GM23338 (cell line): ENCODE measurements around the gene TLE3. TPM values are rescaled to one million over a fixed set of nuclear protein-coding genes. Genes with fewer than 3 reads are reported as not detected.

Experiments
- CTCF ChIP-seq, 2 experiments: fragments of 200-600 bp in 1 of 2; sonication (generic) in 1 of 2; conservative IDR thresholded peaks; 2 replicates each; pipeline versions ENCODE4 v1.5.1 to v1.6.1; 2016 to 2017; ENCODE audit warnings: antibody characterized with exemption in 2 of 2, low read depth in 2 of 2, mild to moderate bottlenecking in 2 of 2, moderate library complexity in 1 of 2
- ETS1 ChIP-seq: IDR thresholded peaks from 2 replicates; pipeline ENCODE4 v1.6.1; 2016; ENCODE audit warnings: antibody characterized with exemption
- STAT1 ChIP-seq: IDR thresholded peaks from one replicate; pipeline ENCODE4 v1.6.1; 2016; ENCODE audit warnings: antibody characterized with exemption; ENCODE audit not compliant: unreplicated experiment
- ZNF462 ChIP-seq: fragments of 250-450 bp; sonication (Bioruptor Pico); IDR thresholded peaks from 2 replicates; pipeline ENCODE4 v1.5.0; 2020; ENCODE audit warnings: mild to moderate bottlenecking, moderate library complexity
- polyA plus RNA-seq: library from polyadenylated mRNA; unstranded; fragments of >200 nt; fragmentation: Nextera tagmentation; extraction: Ambion mirVana; gene quantifications from 2 replicates; pipeline ENCODE4 v1.2.1, GENCODE V29; 2016
- total RNA-seq: library from RNA; depleted of rRNA; stranded (reverse); fragments of >200 nt; shearing (Covaris generic); gene quantifications from 2 replicates; pipeline ENCODE4 v1.2.3, GENCODE V29; 2014

The TLE3 gene
- total and polyA plus RNA-seq, 2 experiments from 2014 or later: 10.4 to 79.5 TPM

- no peak for TF ChIP-seq CTCF (conservative IDR thresholded peaks at IDR 0.05; ENCODE audit: low read depth in 2 of 2)
- TF ChIP-seq ETS1: no peak
- TF ChIP-seq STAT1: no peak
- no peak for TF ChIP-seq ZNF462 (CRISPR knock-in tag)
Measured at GRCh38 chr15:70058642-70059360, 38.9 kb downstream of the TLE3 start (continued).
